SK-N-MC (cell line): ENCODE results near the gene SMIM13.

Experiments
- EZH2 ChIP-seq: fragments of 200-600 bp; sonication (generic); IDR thresholded peaks from one replicate; pipeline ENCODE4 v1.6.1; 2017; ENCODE audit warnings: antibody characterized with exemption
- POLR2AphosphoS5 ChIP-seq: IDR thresholded peaks from 2 replicates; pipeline ENCODE4 v1.6.1; 2012; ENCODE audit warnings: mild to moderate bottlenecking, low read depth, low read length, borderline replicate concordance

DNA sequence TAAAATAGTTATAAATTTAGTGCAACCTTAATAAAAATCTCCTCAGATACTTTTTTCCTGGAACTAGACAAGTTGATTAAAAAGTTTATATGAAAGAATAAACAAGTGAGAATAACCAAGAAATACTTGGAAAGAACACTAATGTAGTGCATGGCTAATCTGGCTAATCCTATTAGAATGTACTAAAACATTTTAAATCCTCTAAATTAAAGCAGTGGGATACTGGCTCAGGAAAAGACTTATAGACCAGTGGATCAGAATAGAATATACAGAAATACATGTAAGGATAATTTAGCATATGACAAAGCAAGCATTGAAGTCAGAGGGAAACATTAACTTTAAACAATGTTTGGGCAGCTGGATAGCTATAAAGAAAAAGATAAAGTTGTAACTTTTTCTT, 58.9 kb downstream of the SMIM13 start:
- TF ChIP-seq EZH2: no peak
- no peak for TF ChIP-seq POLR2AphosphoS5
